PC-9 (cell line): ENCODE results near the gene GPS2. TPM values are rescaled to one million over a fixed set of nuclear protein-coding genes. Genes with fewer than 3 reads are reported as not detected.

Experiments used
- BruUV-seq: library from RNA; stranded (reverse); fragments of 400-500 nt; replicated peaks from 2 replicates; lab custom pipeline; 2021; lab: Mats Ljungman, UMichigan
- CTCF ChIA-PET: fragments of 300-600 bp; sonication (Branson Sonifier 250); formaldehyde crosslinking; loops from one replicate; lab custom pipeline; 2022; ENCODE audit warnings: antibody characterized with exemption; lab: Charles Lee
- POLR2A ChIA-PET: fragments of 300-600 bp; sonication (Branson Sonifier 250); formaldehyde crosslinking; loops from one replicate; lab custom pipeline; 2022; ENCODE audit warnings: antibody characterized with exemption; ENCODE audit not compliant: unreplicated experiment; lab: Charles Lee
- DNase-seq, 2 experiments: peaks; one replicate each; pipeline versions ENCODE4 v3.0.0 to v3.0.0-alpha.2; 2015 to 2022; ENCODE audit warnings: mixed read lengths in 1 of 2
- H2AFZ ChIP-seq: fragments of 200-600 bp; sonication (generic); 2 replicates; pipeline ENCODE4 v1.8.1; 2017; ENCODE audit warnings: antibody characterized with exemption
- H3F3A ChIP-seq: fragments of 200-600 bp; sonication (generic); 2 replicates; pipeline ENCODE4 v1.8.1; 2017; ENCODE audit warnings: antibody characterized with exemption, mild to moderate bottlenecking, low read depth; ENCODE audit not compliant: insufficient read depth
- H3K27ac ChIP-seq: fragments of 200-600 bp; sonication (generic); 2 replicates; pipeline ENCODE4 v1.6.1; 2016; ENCODE audit warnings: mixed run types
- H3K27me3 ChIP-seq: fragments of 200-600 bp; sonication (generic); 2 replicates; pipeline ENCODE4 v1.6.1; 2016; ENCODE audit warnings: low read depth, mixed run types; ENCODE audit not compliant: insufficient read depth
- H3K36me3 ChIP-seq: fragments of 200-600 bp; sonication (generic); 2 replicates; pipeline ENCODE4 v1.6.1; 2016; ENCODE audit warnings: low read depth, mixed run types
- H3K4me1 ChIP-seq: fragments of 200-600 bp; sonication (generic); replicated peaks from 2 replicates; pipeline ENCODE4 v1.6.1; 2016; ENCODE audit warnings: mixed run types; ENCODE audit not compliant: insufficient read depth
- H3K4me2 ChIP-seq: fragments of 200-600 bp; sonication (generic); 2 replicates; pipeline ENCODE4 v1.6.1; 2017; ENCODE audit warnings: mixed run types
- H3K4me3 ChIP-seq: fragments of 200-600 bp; sonication (generic); 2 replicates; pipeline ENCODE4 v1.6.1; 2016; ENCODE audit warnings: mixed run types
- H3K79me2 ChIP-seq: fragments of 200-600 bp; sonication (generic); 2 replicates; pipeline ENCODE4 v1.6.1; 2017; ENCODE audit warnings: low read depth, mixed run types
- H3K9me2 ChIP-seq: fragments of 200-600 bp; sonication (generic); 2 replicates; pipeline ENCODE4 v1.8.1; 2017; ENCODE audit warnings: mild to moderate bottlenecking; ENCODE audit not compliant: insufficient read depth
- H3K9me3 ChIP-seq: fragments of 200-600 bp; sonication (generic); 2 replicates; pipeline ENCODE4 v1.8.1; 2016; ENCODE audit warnings: low read depth; ENCODE audit not compliant: insufficient read depth
- H4K20me1 ChIP-seq: fragments of 200-600 bp; sonication (generic); 2 replicates; pipeline ENCODE4 v1.8.1; 2017; ENCODE audit not compliant: insufficient read depth
- EZH2 ChIP-seq: fragments of 200-600 bp; sonication (generic); IDR thresholded peaks from 2 replicates; pipeline ENCODE4 v1.8.0; 2017; ENCODE audit warnings: antibody characterized with exemption, low read depth
- intact Hi-C: fragments of 100-400 bp; cut with micrococcal nuclease; formaldehyde crosslinking; loops from one replicate; pipeline ENCODE4 v1.10.0; 2022; ENCODE audit not compliant: unreplicated experiment
- total RNA-seq: library from RNA; stranded (reverse); gene quantifications from 2 replicates; pipeline ENCODE4 v1.2.3, GENCODE V29; 2021
- TF ChIP-seq, protein P1 (sequence below): fragments of 200-600 bp; sonication (generic); conservative IDR thresholded peaks from 2 replicates; pipeline ENCODE4 v1.6.1; 2017; ENCODE audit warnings: mixed run types, antibody characterized with exemption, mild to moderate bottlenecking, moderate library complexity

GPS2 gene
- total RNA-seq, 1 experiment from 2014 or later, result 61.3 TPM

DNA sequence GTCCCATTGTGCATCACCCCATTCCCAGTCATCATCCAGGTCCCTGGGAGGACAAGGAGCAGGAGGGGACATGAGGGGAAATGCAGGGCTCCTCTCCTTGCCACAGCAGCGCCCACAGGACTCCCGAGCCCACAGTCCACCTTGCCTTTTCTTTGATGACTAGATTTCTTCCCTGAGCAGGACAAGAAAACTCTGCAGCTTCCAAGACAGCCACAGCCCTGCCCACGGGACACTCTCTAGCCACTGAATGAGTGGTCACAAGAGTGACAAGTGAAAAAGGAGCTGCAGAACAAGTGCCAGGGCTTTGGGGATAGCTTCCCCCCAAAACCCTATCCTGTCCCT is 9.2 kb upstream of the GPS2 start:
- peaks cover 4% of the 10 kb centered on the region; the same call in 1 of the 2 replicates for H3K36me3 ChIP-seq
- H4K20me1 ChIP-seq, result no peaks in the 10 kb centered on the region; the same call in 1 of the 2 replicates
- H3K27me3 ChIP-seq, result no peaks in the 10 kb centered on the region
- H3F3A ChIP-seq, result 0 out of 2 replicates have a peak, but pooled peaks cover 10% of the 10 kb centered on the region
- DNase-seq, result no peak
- H2AFZ ChIP-seq, result no peak overlapping the region
- POLR2A ChIA-PET, result no interaction called here
- no peak overlapping the region for H3K4me3 ChIP-seq
- H3K4me2 ChIP-seq, result no peak overlapping the region
- H3K9me2 ChIP-seq, result no peaks in the 10 kb centered on the region
- BruUV-seq, result no TSS peak
- no peak overlapping the region for H3K27ac ChIP-seq
- intact Hi-C loops, result no loop called here
- peaks cover 25% of the 10 kb centered on the region for H3K79me2 ChIP-seq
- TF ChIP-seq EZH2, result no peak
- TF ChIP-seq, protein P1, sequence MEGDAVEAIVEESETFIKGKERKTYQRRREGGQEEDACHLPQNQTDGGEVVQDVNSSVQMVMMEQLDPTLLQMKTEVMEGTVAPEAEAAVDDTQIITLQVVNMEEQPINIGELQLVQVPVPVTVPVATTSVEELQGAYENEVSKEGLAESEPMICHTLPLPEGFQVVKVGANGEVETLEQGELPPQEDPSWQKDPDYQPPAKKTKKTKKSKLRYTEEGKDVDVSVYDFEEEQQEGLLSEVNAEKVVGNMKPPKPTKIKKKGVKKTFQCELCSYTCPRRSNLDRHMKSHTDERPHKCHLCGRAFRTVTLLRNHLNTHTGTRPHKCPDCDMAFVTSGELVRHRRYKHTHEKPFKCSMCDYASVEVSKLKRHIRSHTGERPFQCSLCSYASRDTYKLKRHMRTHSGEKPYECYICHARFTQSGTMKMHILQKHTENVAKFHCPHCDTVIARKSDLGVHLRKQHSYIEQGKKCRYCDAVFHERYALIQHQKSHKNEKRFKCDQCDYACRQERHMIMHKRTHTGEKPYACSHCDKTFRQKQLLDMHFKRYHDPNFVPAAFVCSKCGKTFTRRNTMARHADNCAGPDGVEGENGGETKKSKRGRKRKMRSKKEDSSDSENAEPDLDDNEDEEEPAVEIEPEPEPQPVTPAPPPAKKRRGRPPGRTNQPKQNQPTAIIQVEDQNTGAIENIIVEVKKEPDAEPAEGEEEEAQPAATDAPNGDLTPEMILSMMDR, result peak; percentile 41; the same call in 1 of the 2 replicates
- H3K4me1 ChIP-seq, result peaks cover 8% of the 10 kb centered on the region
- CTCF ChIA-PET, result no interaction called here
- H3K9me3 ChIP-seq, result no peaks in the 10 kb centered on the region

DNA sequence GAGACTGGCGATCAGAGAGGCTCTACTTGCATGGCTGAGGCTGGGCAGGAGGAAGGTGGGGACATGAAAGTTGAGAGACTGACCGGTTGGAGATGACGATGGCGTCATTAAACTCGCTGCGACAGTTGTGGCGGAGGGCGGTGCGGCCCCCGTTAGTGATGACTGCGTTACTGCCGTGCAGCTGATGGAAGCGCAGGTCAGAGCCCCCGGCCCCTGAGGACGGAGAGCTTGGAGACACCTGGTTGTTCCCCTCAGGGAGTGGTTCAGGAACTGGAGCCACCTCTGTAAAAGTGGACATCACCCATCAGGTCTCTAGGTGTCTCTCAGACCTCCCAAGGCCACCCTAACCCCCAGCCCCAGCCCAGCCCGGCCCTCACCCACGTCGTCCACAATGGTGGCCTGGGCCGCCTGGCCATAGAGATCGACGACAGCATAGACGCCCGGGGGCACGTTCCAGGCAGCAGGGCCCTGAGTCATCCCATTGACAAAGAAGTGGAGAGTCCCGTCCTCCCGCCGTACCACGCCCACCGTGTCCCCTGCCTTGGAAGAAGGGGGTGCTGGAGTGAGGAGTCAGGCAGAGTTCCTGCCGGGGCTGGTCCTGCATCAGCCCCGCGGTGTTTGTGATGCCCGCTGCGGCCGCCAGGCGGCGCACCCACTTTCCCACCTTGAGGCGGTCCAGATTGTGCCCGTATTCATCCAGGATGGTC is 8.7 kb upstream of the GPS2 start:
- DNase-seq, result peak in 1 of 2 experiments; percentile 53
- Histone ChIP-seq H4K20me1 (no peaks in the 10 kb centered on the region; the same call in 1 of the 2 replicates), H3K79me2 (peaks cover 24% of the 10 kb centered on the region), H3K4me3 (no peak overlapping the region), H3K27ac (no peak overlapping the region), H3F3A (0 out of 2 replicates have a peak, but pooled peaks cover 10% of the 10 kb centered on the region), H3K4me1 (peaks cover 8% of the 10 kb centered on the region), H3K27me3 (no peaks in the 10 kb centered on the region), H3K9me2 (no peaks in the 10 kb centered on the region), H3K36me3 (peaks cover 4% of the 10 kb centered on the region; the same call in 1 of the 2 replicates), H3K4me2 (no peak overlapping the region), H2AFZ (no peak overlapping the region), H3K9me3 (no peaks in the 10 kb centered on the region)
- POLR2A ChIA-PET, result no interaction called here
- CTCF ChIA-PET, result no interaction called here
- no TSS peak for BruUV-seq
- TF ChIP-seq, protein P1, result peak; percentile 73
- no peak for TF ChIP-seq EZH2
- intact Hi-C loops, result no loop called here

DNA sequence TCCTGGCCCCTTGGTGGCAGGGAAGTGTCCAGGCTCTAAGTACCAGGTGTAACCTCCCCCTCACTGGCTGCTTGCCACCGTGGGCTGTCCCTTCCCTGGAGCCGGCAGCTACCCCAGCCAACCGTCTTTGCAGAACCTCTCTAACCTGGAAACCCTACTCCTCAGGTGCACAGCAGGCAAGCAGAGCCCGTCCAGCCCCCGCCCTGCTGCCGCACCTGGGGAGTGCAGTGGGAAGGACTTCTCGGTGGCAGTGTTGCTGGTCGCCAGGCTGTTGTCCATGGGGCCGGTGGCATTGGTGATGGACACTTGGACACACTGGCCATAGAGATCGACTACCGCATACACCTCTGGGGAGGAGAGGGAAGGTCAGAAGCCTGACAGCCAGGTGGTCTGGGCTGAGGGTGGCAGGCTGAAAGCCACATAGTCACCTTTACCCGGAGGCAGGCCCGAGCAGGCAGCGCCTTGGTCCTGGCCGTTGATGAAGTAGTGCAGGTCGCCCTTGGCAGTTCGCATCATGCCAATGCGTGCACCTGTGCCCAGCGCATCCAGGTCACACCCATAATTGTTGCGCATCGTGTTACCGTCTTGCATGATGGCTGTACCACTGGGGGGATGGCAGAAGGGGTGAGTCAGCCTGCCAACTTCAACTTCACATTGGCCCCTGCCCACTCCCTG is 7.5 kb upstream of the GPS2 start:
- Histone ChIP-seq H4K20me1 (no peaks in the 10 kb centered on the region; the same call in 1 of the 2 replicates), H3F3A (0 out of 2 replicates have a peak, but pooled peaks cover 7% of the 10 kb centered on the region), H3K4me2 (no peak overlapping the region), H3K9me3 (no peaks in the 10 kb centered on the region), H3K36me3 (peaks cover 4% of the 10 kb centered on the region; the same call in 1 of the 2 replicates), H3K27ac (no peak overlapping the region), H3K4me1 (peaks cover 1% of the 10 kb centered on the region), H3K79me2 (peaks cover 12% of the 10 kb centered on the region), H3K27me3 (no peaks in the 10 kb centered on the region), H2AFZ (no peak overlapping the region), H3K9me2 (no peaks in the 10 kb centered on the region), H3K4me3 (no peak overlapping the region)
- TF ChIP-seq, protein P1, result no peak
- TF ChIP-seq EZH2, result no peak
- ChIA-PET CTCF (no interaction called here), POLR2A (interaction anchor here (0.6 kb wide), 1 partner anchor 112 kb away, joined by 4 read pairs; the partner anchor contains the start of gene TMEM102)
- DNase-seq, result no peak
- BruUV-seq, result no TSS peak
- intact Hi-C loops, result no loop called here
